HL-60 (cell line): ENCODE measurements around the gene RPL32.

Experiments used
- DNase-seq, 2 experiments: peaks; one replicate each; pipeline ENCODE4 v3.0.0-alpha.2; 2010 to 2020; ENCODE audit warnings: low read depth in 1 of 2, low spot score in 1 of 2
- H3K27ac ChIP-seq: fragments of 250-450 bp; sonication (Bioruptor Pico); replicated peaks from 2 replicates; pipeline ENCODE4 v1.5.1; 2020; ENCODE audit warnings: mild to moderate bottlenecking, moderate library complexity
- H3K27me3 ChIP-seq: fragments of 250-450 bp; sonication (Bioruptor Pico); 2 replicates; pipeline ENCODE4 v1.5.1; 2021; ENCODE audit warnings: mild to moderate bottlenecking, moderate library complexity; ENCODE audit not compliant: insufficient read depth, poor library complexity, severe bottlenecking
- H3K4me3 ChIP-seq: replicated peaks from 2 replicates; pipeline ENCODE4 v1.5.1; 2011; ENCODE audit warnings: mild to moderate bottlenecking, control low read depth, low read length; ENCODE audit not compliant: insufficient read depth
- CTCF ChIP-seq: IDR thresholded peaks from one replicate; pipeline ENCODE4 v1.5.1; 2011; ENCODE audit warnings: low read length, control low read depth, inconsistent platforms; ENCODE audit not compliant: insufficient read depth
- GABPA ChIP-seq: IDR thresholded peaks from 2 replicates; pipeline ENCODE4 v1.6.1; 2012; ENCODE audit warnings: low read depth
- POLR2AphosphoS5 ChIP-seq: IDR thresholded peaks from 2 replicates; pipeline ENCODE4 v1.6.1; 2012; ENCODE audit warnings: low read depth
- REST ChIP-seq: IDR thresholded peaks from 2 replicates; pipeline ENCODE4 v1.6.1; 2012; ENCODE audit warnings: low read depth; ENCODE audit not compliant: insufficient replicate concordance
- SPI1 ChIP-seq: IDR thresholded peaks from 2 replicates; pipeline ENCODE4 v1.6.1; 2012; ENCODE audit warnings: low read depth, mild to moderate bottlenecking, borderline replicate concordance

RPL32 gene

GRCh38 chr3:12803371-12803770, 38.0 kb downstream of the RPL32 start:
- H3K4me3 ChIP-seq = no peak overlapping the region
- H3K27me3 ChIP-seq = no peaks in the 10 kb centered on the region
- no peak overlapping the region for H3K27ac ChIP-seq
- TF ChIP-seq CTCF (no peak), GABPA (no peak), REST (no peak), SPI1 (no peak)
- DNase-seq = no peak

- Histone ChIP-seq H3K27ac (no peak overlapping the region), H3K4me3 (no peak overlapping the region), H3K27me3 (peaks cover 12% of the 10 kb centered on the region)
- TF ChIP-seq SPI1 (no peak), POLR2AphosphoS5 (no peak), GABPA (no peak), CTCF (no peak), REST (no peak)
- no peak for DNase-seq
Observed at GRCh38 chr3:12799525-12800440, 41.6 kb downstream of the RPL32 start.

GRCh38 chr3:12798559-12799179, 42.7 kb downstream of the RPL32 start:
- Histone ChIP-seq H3K4me3 (no peak overlapping the region), H3K27ac (no peak overlapping the region), H3K27me3 (peaks cover 12% of the 10 kb centered on the region)
- no peak for DNase-seq
- no peak for TF ChIP-seq SPI1
- no peak for TF ChIP-seq GABPA
- no peak for TF ChIP-seq CTCF
- no peak for TF ChIP-seq REST
- no peak for TF ChIP-seq POLR2AphosphoS5
